Large intestine (tissue), 3 donors: ENCODE results near the gene ST3GAL3. TPM values are rescaled to one million over a fixed set of nuclear protein-coding genes. Genes with fewer than 3 reads are reported as not detected.
"Not testable (repeated sequence)": the region's sequence is repeated elsewhere in the genome, so short reads cannot be mapped to it uniquely, and the experiment has no call there.

Experiments used
- DNase-seq, 2 donors: peaks; one replicate each; pipeline versions ENCODE4 v3.0.0 to v3.0.0-alpha.2; 2013
- H3K27ac ChIP-seq: one replicate; pipeline ENCODE4 v1.5.1; 2013; ENCODE audit warnings: low read length
- H3K27me3 ChIP-seq: 2 replicates; pipeline ENCODE4 v1.6.1; 2013; ENCODE audit warnings: low read length; ENCODE audit not compliant: control insufficient read depth, insufficient read depth
- H3K36me3 ChIP-seq: 2 replicates; pipeline ENCODE4 v1.6.1; 2013; ENCODE audit warnings: low read length; ENCODE audit not compliant: control insufficient read depth, insufficient read depth
- H3K4me1 ChIP-seq: one replicate; pipeline ENCODE4 v1.6.1; 2013; ENCODE audit warnings: low read length; ENCODE audit not compliant: control insufficient read depth, insufficient read depth
- H3K4me3 ChIP-seq: one replicate; pipeline ENCODE4 v1.5.1; 2013; ENCODE audit warnings: low read length
- H3K9me3 ChIP-seq: one replicate; pipeline ENCODE4 v1.6.1; 2013; ENCODE audit warnings: mild to moderate bottlenecking, low read depth, low read length, moderate library complexity; ENCODE audit not compliant: control insufficient read depth
- WGBS: methylation state at CpG from one replicate; pipeline ENCODE4 v1.1.5; 2013; ENCODE audit warnings: low lambda C conversion rate; ENCODE audit not compliant: insufficient coverage; 5-methylcytosine and 5-hydroxymethylcytosine counted together
- polyA plus RNA-seq: library from polyadenylated mRNA; unstranded; fragments of 120-200 nt; gene quantifications from one replicate; pipeline ENCODE4 v1.2.1, GENCODE V29; 2013

ST3GAL3 gene
- polyA plus RNA-seq, 1 donor = 7.7 TPM

- Histone ChIP-seq H3K27me3 (no peaks in the 10 kb centered on the region), H3K4me3 (no peak overlapping the region), H3K4me1 (no peaks in the 10 kb centered on the region), H3K9me3 (no peaks in the 10 kb centered on the region), H3K36me3 (no peaks in the 10 kb centered on the region), H3K27ac (no peak overlapping the region)
- WGBS = 90% methylated on average over 2 of the region's 2 CpGs
- no peak for DNase-seq
Measured at GRCh38 chr1:43770111-43770510, 62.8 kb downstream of the ST3GAL3 start.

GRCh38 chr1:43772978-43773377 is 65.6 kb downstream of the ST3GAL3 start:
- H3K4me3 ChIP-seq = no peak overlapping the region
- H3K9me3 ChIP-seq = no peaks in the 10 kb centered on the region
- no peaks in the 10 kb centered on the region for H3K36me3 ChIP-seq
- DNase-seq = no peak
- WGBS = 100% methylated on average over 2 of the region's 5 CpGs
- H3K4me1 ChIP-seq = no peaks in the 10 kb centered on the region
- no peak overlapping the region for H3K27ac ChIP-seq
- no peaks in the 10 kb centered on the region for H3K27me3 ChIP-seq

GRCh38 chr1:43773821-43774220 is 66.5 kb downstream of the ST3GAL3 start:
- Histone ChIP-seq H3K9me3 (no peaks in the 10 kb centered on the region), H3K27ac (no peak overlapping the region), H3K27me3 (no peaks in the 10 kb centered on the region), H3K36me3 (no peaks in the 10 kb centered on the region), H3K4me3 (no peak overlapping the region), H3K4me1 (no peaks in the 10 kb centered on the region)
- DNase-seq = no peak

- no CpG with 5 or more reads among the region's 2 CpGs for WGBS
- DNase-seq = no peak
- H3K9me3 ChIP-seq = no peaks in the 10 kb centered on the region
- no peaks in the 10 kb centered on the region for H3K36me3 ChIP-seq
- H3K27me3 ChIP-seq = no peaks in the 10 kb centered on the region
- no peaks in the 10 kb centered on the region for H3K4me1 ChIP-seq
- no peak overlapping the region for H3K4me3 ChIP-seq
- H3K27ac ChIP-seq = no peak overlapping the region
Measured at GRCh38 chr1:43774359-43774758, 67.0 kb downstream of the ST3GAL3 start.

GRCh38 chr1:43776043-43776761 is 68.9 kb downstream of the ST3GAL3 start:
- no peaks in the 10 kb centered on the region for H3K4me1 ChIP-seq
- no peak overlapping the region for H3K4me3 ChIP-seq
- DNase-seq = no peak
- H3K36me3 ChIP-seq = no peaks in the 10 kb centered on the region
- H3K27ac ChIP-seq = no peak overlapping the region
- WGBS = 100% methylated on average over 1 of the region's 4 CpGs
- no peaks in the 10 kb centered on the region for H3K9me3 ChIP-seq
- H3K27me3 ChIP-seq = no peaks in the 10 kb centered on the region

GRCh38 chr1:43777916-43778315 is 70.6 kb downstream of the ST3GAL3 start:
- H3K27ac ChIP-seq, H3K27me3 ChIP-seq, H3K36me3 ChIP-seq, DNase-seq, H3K4me1 ChIP-seq, H3K4me3 ChIP-seq, H3K9me3 ChIP-seq: not testable (repeated sequence)
- WGBS = no CpG with 5 or more reads among the region's 3 CpGs

GRCh38 chr1:43779266-43779665 is 71.9 kb downstream of the ST3GAL3 start:
- no peaks in the 10 kb centered on the region for H3K36me3 ChIP-seq
- H3K4me1 ChIP-seq = no peaks in the 10 kb centered on the region
- DNase-seq = no peak
- H3K9me3 ChIP-seq = no peaks in the 10 kb centered on the region
- H3K27ac ChIP-seq = no peak overlapping the region
- H3K4me3 ChIP-seq = no peak overlapping the region
- no peaks in the 10 kb centered on the region for H3K27me3 ChIP-seq
- WGBS = no CpG with 5 or more reads among the region's 1 CpG

- WGBS = 80% methylated on average over 1 of the region's 1 CpG
- no peak for DNase-seq
- Histone ChIP-seq H3K4me1 (no peaks in the 10 kb centered on the region), H3K9me3 (no peaks in the 10 kb centered on the region), H3K4me3 (no peak overlapping the region), H3K27me3 (no peaks in the 10 kb centered on the region), H3K27ac (no peak overlapping the region), H3K36me3 (no peaks in the 10 kb centered on the region)
Measured at GRCh38 chr1:43779805-43780403, 72.6 kb downstream of the ST3GAL3 start.

- WGBS = 94% methylated on average over 2 of the region's 2 CpGs
Measured at GRCh38 chr1:43781574-43781973, 74.2 kb downstream of the ST3GAL3 start.

GRCh38 chr1:43783096-43783670 is 75.8 kb downstream of the ST3GAL3 start:
- Histone ChIP-seq H3K36me3 (no peaks in the 10 kb centered on the region), H3K4me3 (no peak overlapping the region), H3K27ac (no peak overlapping the region), H3K9me3 (no peaks in the 10 kb centered on the region), H3K4me1 (peaks cover 7% of the 10 kb centered on the region), H3K27me3 (no peaks in the 10 kb centered on the region)
- no CpG with 5 or more reads among the region's 4 CpGs for WGBS
- DNase-seq = no peak

More at GRCh38 chr1:43781574-43781973, 74.2 kb downstream of the ST3GAL3 start:
- H3K36me3 ChIP-seq = no peaks in the 10 kb centered on the region
- no peak for DNase-seq
- H3K27ac ChIP-seq = no peak overlapping the region
- H3K9me3 ChIP-seq = no peaks in the 10 kb centered on the region
- H3K4me3 ChIP-seq = no peak overlapping the region
- H3K4me1 ChIP-seq = peaks cover 4% of the 10 kb centered on the region
- no peaks in the 10 kb centered on the region for H3K27me3 ChIP-seq
